Endothelial cell of hepatic sinusoid (primary cell): ENCODE data around the gene FRMPD4.

Experiments
- in situ Hi-C: cut with HindIII; loops from 2 replicates; pipeline ENCODE4 v1.10.0; 2017; ENCODE audit warnings: low sequenced_read_pairs

The FRMPD4 gene

GRCh38 chrX:12711435-12712040, 573.3 kb downstream of the FRMPD4 start:
- in situ Hi-C loops, result no loop called here

DNA sequence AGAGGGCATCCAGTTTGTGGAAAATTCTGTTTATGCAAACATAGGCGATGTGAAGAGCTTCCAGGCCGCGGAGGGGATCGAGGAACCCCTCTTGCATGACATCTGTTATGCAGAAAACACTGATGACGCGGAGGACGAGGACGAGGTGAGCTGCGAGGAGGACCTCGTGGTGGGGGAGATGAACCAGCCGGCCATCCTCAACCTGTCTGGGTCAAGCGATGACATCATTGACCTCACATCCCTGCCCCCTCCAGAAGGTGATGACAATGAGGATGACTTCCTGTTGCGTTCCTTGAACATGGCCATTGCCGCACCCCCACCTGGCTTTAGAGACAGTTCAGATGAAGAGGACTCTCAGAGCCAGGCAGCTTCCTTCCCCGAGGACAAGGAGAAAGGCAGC, 578.3 kb downstream of the FRMPD4 start:
- in situ Hi-C loops, result no loop called here

DNA sequence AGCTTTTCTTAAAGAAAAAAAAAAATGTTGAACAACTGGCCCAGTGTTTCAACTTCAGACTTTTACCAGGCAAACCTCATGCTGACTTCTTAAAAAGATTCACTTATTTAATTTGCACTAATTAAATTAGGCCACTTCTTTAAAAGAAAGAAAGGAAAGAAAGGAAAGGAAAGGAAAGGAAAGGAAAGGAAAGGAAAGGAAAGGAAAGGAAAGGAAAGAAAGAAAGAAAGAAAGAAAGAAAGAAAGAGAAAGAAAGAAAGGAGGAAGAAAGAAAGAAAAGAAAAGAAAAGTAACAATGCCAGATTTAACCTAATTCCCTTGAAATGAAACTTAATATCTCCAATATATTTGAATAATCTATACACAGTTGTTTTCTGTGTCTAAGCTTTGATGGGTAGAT, 581.6 kb downstream of the FRMPD4 start:
- in situ Hi-C loops, result no loop called here

DNA sequence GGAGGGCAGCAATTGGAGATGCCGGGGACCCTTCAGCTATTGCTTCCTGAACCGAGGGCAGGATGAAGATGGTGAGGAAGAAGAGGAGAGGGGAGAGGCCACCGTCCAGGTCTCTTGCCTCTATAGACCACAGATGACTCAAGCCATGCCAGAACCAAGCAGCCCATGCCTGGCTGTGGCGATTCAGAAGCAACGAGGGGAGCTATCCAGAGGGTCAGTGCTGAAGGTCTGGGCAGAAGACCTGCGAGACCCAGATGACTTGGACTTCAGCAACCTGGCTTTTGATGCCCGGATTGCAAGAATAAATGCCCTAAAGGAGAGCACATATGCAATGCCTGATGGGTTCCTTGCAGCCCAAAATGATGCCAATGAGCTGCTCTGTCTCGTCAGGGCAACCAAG, 582.8 kb downstream of the FRMPD4 start:
- in situ Hi-C loops, result no loop called here

GRCh38 chrX:12722314-12722713, 584.0 kb downstream of the FRMPD4 start:
- in situ Hi-C loops, result no loop called here

GRCh38 chrX:12741416-12741815, 603.1 kb downstream of the FRMPD4 start:
- in situ Hi-C loops, result no loop called here

- in situ Hi-C loops, result no loop called here
Observed at GRCh38 chrX:12747433-12747832, 609.2 kb downstream of the FRMPD4 start.

DNA sequence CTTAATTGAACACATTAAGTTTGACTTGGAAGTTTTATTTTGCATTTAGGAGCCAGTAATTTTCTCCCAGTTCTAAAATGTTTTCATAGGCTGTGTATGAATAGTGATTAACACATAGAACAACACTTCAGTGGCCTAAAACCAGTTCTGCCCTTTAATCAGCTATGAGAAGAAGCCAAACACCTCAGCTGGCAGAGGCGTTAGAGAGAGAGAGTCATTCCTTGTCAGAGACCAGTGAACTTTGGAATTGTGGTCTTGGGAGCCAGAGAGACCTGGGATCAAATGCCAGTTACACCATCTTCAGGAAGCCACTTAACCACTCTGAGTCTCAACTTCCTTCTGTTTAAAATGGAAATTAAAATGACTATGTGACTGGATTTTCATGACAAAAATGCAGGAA, 613.6 kb downstream of the FRMPD4 start:
- in situ Hi-C loops, result no loop called here

DNA sequence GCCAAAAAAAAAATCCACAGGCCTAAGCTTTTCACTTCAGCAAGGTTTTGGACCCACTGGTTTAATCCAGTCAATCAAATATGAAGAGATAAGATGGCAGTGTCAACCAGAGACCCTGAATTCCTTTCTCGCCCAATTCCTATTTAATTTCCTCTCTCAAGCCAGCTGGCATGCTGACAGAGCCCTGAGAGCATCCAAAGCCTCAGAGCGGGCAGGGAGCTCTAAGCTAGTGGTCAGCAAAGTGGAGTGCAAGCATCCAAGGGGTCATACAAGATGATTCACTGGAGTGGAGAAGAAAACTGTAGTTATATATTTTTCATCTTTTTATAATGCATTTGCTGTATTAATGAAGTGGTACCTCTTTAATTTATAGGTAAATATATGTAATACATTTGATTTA, 615.1 kb downstream of the FRMPD4 start:
- in situ Hi-C loops, result no loop called here

- in situ Hi-C loops, result no loop called here
Observed at GRCh38 chrX:12758291-12758690, 620.0 kb downstream of the FRMPD4 start.

DNA sequence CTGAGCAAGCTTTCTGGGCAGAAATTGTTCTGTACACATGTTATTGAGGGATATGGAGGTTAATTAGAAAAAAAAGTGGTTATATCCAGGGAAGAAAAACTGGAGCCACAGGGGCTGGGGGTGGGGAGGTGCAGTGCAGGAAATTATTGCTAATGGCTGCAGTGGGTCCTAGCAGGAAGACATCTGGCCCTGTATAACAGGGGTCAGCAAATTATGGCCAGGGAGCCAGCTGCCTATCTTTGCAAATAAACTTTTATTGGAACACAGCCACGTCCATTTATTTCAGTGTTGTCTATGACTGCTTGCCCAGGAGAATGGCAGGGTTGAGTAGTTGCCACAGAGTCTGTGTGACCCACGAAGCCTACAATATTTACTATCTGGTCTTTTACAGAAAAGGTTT, 629.6 kb downstream of the FRMPD4 start:
- in situ Hi-C loops, result no loop called here

DNA sequence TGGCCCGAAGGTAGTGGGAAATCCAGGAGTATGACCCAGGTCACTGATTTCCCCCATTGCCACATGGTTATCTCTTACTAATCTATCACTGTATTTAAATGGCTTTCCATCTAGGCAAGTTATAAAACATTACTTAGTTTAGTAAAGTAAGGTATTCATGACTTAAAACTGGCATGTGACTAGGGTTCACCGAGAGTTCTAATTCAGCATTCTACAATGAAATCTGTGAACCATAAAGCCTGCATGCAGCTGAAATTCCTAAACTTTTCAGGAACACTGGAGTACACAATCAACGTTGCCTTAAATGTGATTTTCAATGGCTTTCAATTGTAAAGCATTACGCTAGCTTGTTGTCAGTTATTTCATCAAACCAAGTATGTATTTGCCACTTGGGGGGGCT, 630.2 kb downstream of the FRMPD4 start:
- in situ Hi-C loops, result no loop called here

DNA sequence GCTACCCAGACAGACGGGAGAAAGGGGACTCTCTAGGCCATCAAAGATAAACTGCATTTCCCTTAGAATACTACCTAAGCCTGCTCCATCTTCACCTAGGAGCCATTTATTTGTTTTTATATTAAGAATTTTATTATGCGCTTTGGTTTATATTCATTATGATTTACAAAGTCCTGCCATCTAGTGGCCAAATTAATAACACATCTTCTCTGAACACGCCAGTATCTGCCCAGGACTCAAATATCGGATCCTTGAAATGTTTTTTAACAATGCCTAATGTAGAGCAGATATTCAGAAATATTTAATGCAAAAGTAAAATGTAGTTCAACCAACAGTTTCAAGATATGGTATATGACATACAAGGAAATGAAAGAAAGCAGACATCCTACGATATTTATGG, 632.2 kb downstream of the FRMPD4 start:
- in situ Hi-C loops, result no loop called here

GRCh38 chrX:12771445-12772069, 633.3 kb downstream of the FRMPD4 start:
- in situ Hi-C loops, result no loop called here
